MCF 10A (cell line): Measurements from ENCODE around the gene TOPAZ1. TPM values are rescaled to one million over a fixed set of nuclear protein-coding genes. Genes with fewer than 3 reads are reported as not detected.

ENCODE experiments used
- BruUV-seq: library from RNA; stranded (reverse); fragments of 400-500 nt; replicated peaks from 2 replicates; lab custom pipeline; 2021; lab: Mats Ljungman, UMichigan
- CTCF ChIA-PET: fragments of 300-600 bp; sonication (Branson Sonifier 250); formaldehyde crosslinking; extraction: SDS; loops from one replicate; lab custom pipeline; 2021; ENCODE audit warnings: antibody characterized with exemption, inconsistent platforms; lab: Yijun Ruan, JAX
- POLR2A ChIA-PET: fragments of 300-600, 350-650 bp; sonication (Branson Sonifier 250); formaldehyde crosslinking; extraction: SDS; loops from one replicate; lab custom pipeline; 2020; ENCODE audit warnings: antibody characterized with exemption, inconsistent platforms; lab: Yijun Ruan, JAX
- DNase-seq: peaks from one replicate; pipeline ENCODE4 v3.0.0-alpha.2; 2018; ENCODE audit not compliant: unreplicated experiment
- H3K27ac Mint-ChIP-seq: one replicate; pipeline ENCODE4 v1.8.0; 2022; ENCODE audit warnings: mild to moderate bottlenecking, low read depth, mixed read lengths; ENCODE audit not compliant: unreplicated experiment
- H3K27me3 Mint-ChIP-seq: one replicate; pipeline ENCODE4 v1.8.0; 2022; ENCODE audit warnings: mixed read lengths; ENCODE audit not compliant: insufficient read depth, unreplicated experiment
- H3K36me3 Mint-ChIP-seq: one replicate; pipeline ENCODE4 v1.8.0; 2022; ENCODE audit warnings: mild to moderate bottlenecking, moderate library complexity, mixed read lengths; ENCODE audit not compliant: insufficient read depth, unreplicated experiment
- H3K4me1 Mint-ChIP-seq: one replicate; pipeline ENCODE4 v1.8.0; 2022; ENCODE audit warnings: mixed read lengths; ENCODE audit not compliant: insufficient read depth, unreplicated experiment
- H3K4me3 Mint-ChIP-seq: one replicate; pipeline ENCODE4 v1.8.0; 2022; ENCODE audit warnings: mild to moderate bottlenecking, moderate library complexity, mixed read lengths; ENCODE audit not compliant: unreplicated experiment
- H3K9me3 Mint-ChIP-seq: one replicate; pipeline ENCODE4 v1.8.0; 2022; ENCODE audit warnings: mixed read lengths; ENCODE audit not compliant: unreplicated experiment
- CTCF ChIP-seq: fragments of 200-600 bp; IDR thresholded peaks from one replicate; pipeline ENCODE4 v1.8.0; 2022; ENCODE audit warnings: antibody characterized with exemption, mild to moderate bottlenecking; ENCODE audit not compliant: unreplicated experiment
- intact Hi-C: fragments of 100-400 bp; cut with micrococcal nuclease; formaldehyde crosslinking; loops from 2 replicates; pipeline ENCODE4 v1.14.1; 2022
- total RNA-seq: library from RNA; stranded (reverse); gene quantifications from 2 replicates; pipeline ENCODE4 v1.2.3, GENCODE V29; 2022

TOPAZ1 gene
- total RNA-seq, 1 experiment from 2014 or later: not detected

- DNase-seq: peak; percentile 88
- CTCF ChIA-PET: interaction anchor here (0.6 to 2.5 kb wide), 22 partner anchors 8 to 692 kb away, joined by 3 to 12 read pairs (median 4); no protein-coding TSS in a partner anchor
Observed at GRCh38 chr3:44235604-44236484, 5.8 kb upstream of the TOPAZ1 start.

DNA sequence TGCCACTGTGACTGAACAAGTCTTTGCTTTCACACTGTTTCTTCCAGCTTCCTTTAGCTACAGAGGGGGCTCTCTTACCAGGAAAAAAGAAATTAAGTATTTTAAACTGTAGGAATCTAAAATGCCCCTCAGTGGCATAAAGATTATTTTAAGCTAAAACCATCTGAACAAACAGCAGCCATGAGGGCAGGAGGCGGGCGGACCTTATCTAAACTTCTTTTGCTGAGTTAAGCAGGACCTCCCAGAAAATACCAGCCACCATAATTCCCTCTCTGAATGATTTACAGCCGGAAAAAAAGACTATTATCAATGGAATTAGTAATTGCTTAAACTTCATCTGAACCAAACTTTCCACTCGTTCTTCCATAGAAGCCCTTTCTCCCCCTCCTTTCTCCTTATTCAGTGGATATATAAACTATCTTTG lies 5.2 kb upstream of the TOPAZ1 start:
- no peaks in the 10 kb centered on the region for H3K9me3 Mint-ChIP-seq
- peaks cover 6% of the 10 kb centered on the region for H3K4me1 Mint-ChIP-seq
- no peak for DNase-seq
- intact Hi-C loops: loop anchor here (1.0 kb wide), 1 partner anchor 692 kb away; no protein-coding TSS in a partner anchor
- no TSS peak for BruUV-seq
- no peak overlapping the region for H3K27ac Mint-ChIP-seq
- no peak overlapping the region for H3K4me3 Mint-ChIP-seq
- no peaks in the 10 kb centered on the region for H3K36me3 Mint-ChIP-seq
- CTCF ChIA-PET: interaction anchor here (0.7 to 2.5 kb wide), 5 partner anchors 17 to 692 kb away, joined by 3 to 12 read pairs (median 4); no protein-coding TSS in a partner anchor
- no peaks in the 10 kb centered on the region for H3K27me3 Mint-ChIP-seq
- POLR2A ChIA-PET: interaction anchor here (0.6 kb wide), 1 partner anchor 71 kb away, joined by 3 read pairs; no protein-coding TSS in a partner anchor
- TF ChIP-seq CTCF: no peak

More at GRCh38 chr3:44235604-44236484, 5.8 kb upstream of the TOPAZ1 start:
- intact Hi-C loops: loop anchor here (1.0 kb wide), 1 partner anchor 692 kb away; no protein-coding TSS in a partner anchor
- no peaks in the 10 kb centered on the region for H3K9me3 Mint-ChIP-seq
- no peak overlapping the region for H3K4me3 Mint-ChIP-seq
- POLR2A ChIA-PET: interaction anchor here (0.7 kb wide), 1 partner anchor 696 kb away, joined by 3 read pairs; no protein-coding TSS in a partner anchor
- H3K27me3 Mint-ChIP-seq: no peaks in the 10 kb centered on the region
- peaks cover 6% of the 10 kb centered on the region for H3K4me1 Mint-ChIP-seq
- BruUV-seq: no TSS peak
- peak; percentile 51 for TF ChIP-seq CTCF
- H3K36me3 Mint-ChIP-seq: no peaks in the 10 kb centered on the region
- H3K27ac Mint-ChIP-seq: no peak overlapping the region

GRCh38 chr3:44237161-44237560 lies 4.5 kb upstream of the TOPAZ1 start:
- H3K4me1 Mint-ChIP-seq: peaks cover 6% of the 10 kb centered on the region
- no peak overlapping the region for H3K4me3 Mint-ChIP-seq
- no peak for DNase-seq
- ChIA-PET POLR2A (interaction anchor here (0.6 kb wide), 2 partner anchors 71 to 547 kb away, joined by 3 read pairs; no protein-coding TSS in a partner anchor), CTCF (interaction anchor here (0.6 to 2.2 kb wide), 8 partner anchors 9 to 1116 kb away, joined by 3 to 10 read pairs (median 3); no protein-coding TSS in a partner anchor)
- intact Hi-C loops: no loop called here
- no peaks in the 10 kb centered on the region for H3K27me3 Mint-ChIP-seq
- H3K36me3 Mint-ChIP-seq: no peaks in the 10 kb centered on the region
- no peak overlapping the region for H3K27ac Mint-ChIP-seq
- TF ChIP-seq CTCF: no peak
- H3K9me3 Mint-ChIP-seq: no peaks in the 10 kb centered on the region
- BruUV-seq: no TSS peak

DNA sequence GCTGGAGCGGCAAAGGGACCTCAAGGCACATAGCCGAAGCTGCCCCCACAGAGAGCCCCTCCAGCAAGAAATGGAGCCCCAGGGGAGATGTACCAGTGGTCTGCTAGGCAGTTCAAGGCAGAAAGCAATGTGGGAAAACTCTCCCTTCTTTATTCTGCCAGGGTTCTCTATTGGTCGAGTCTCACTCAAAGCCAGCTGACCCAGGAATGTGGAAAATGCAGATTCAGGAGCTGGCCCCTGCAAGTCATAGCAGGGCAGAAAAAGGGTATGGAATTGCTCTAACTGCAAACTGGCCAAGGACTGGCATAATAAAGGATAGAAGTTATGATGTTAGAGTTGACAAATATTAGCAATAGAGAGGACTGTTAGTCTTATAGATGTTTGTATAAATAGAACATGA lies 4.0 kb upstream of the TOPAZ1 start:
- no peaks in the 10 kb centered on the region for H3K27me3 Mint-ChIP-seq
- no peak overlapping the region for H3K4me3 Mint-ChIP-seq
- no peak for TF ChIP-seq CTCF
- no peak overlapping the region for H3K27ac Mint-ChIP-seq
- POLR2A ChIA-PET: interaction anchor here (0.6 kb wide), 1 partner anchor 547 kb away, joined by 3 read pairs; no protein-coding TSS in a partner anchor
- no peaks in the 10 kb centered on the region for H3K36me3 Mint-ChIP-seq
- H3K4me1 Mint-ChIP-seq: peaks cover 6% of the 10 kb centered on the region
- CTCF ChIA-PET: interaction anchor here (0.6 to 2.2 kb wide), 8 partner anchors 9 to 1212 kb away, joined by 3 to 10 read pairs (median 3); no protein-coding TSS in a partner anchor
- intact Hi-C loops: no loop called here
- H3K9me3 Mint-ChIP-seq: no peaks in the 10 kb centered on the region
- no peak for DNase-seq
- BruUV-seq: no TSS peak
